HCT116 (cell line): Measurements from ENCODE around the gene TAPT1.

Experiments
- CTCF ChIP-seq, 3 experiments: fragments of 200-600 bp in 1 of 3; sonication (generic) in 1 of 3; IDR thresholded peaks in 2 of 3; conservative IDR thresholded peaks in 1 of 3; 2 replicates each; pipeline ENCODE4 v1.5.1; 2012 to 2017; ENCODE audit warnings: low read depth in 2 of 3, low read length in 2 of 3, antibody characterized with exemption in 1 of 3, borderline replicate concordance in 1 of 3, control low read depth in 1 of 3, mild to moderate bottlenecking in 1 of 3, mixed read lengths in 1 of 3, mixed run types in 1 of 3, moderate library complexity in 1 of 3; ENCODE audit not compliant: insufficient read depth in 1 of 3
- JUND ChIP-seq: IDR thresholded peaks from 2 replicates; pipeline ENCODE4 v1.6.1; 2012
- POLR2A ChIP-seq: IDR thresholded peaks from 2 replicates; pipeline ENCODE4 v1.7.0; 2011; ENCODE audit warnings: borderline replicate concordance; ENCODE audit not compliant: insufficient read depth, insufficient read length; ENCODE audit errors: extremely low read depth

GRCh38 chr4:16233569-16234177 lies 7.4 kb upstream of the TAPT1 start:
- TF ChIP-seq CTCF (IDR thresholded peaks at IDR 0.05 in 2 of 3, conservative IDR thresholded peaks at IDR 0.05 in 1 of 3; ENCODE audit: borderline replicate concordance in 1 of 3, insufficient read depth in 1 of 3, low read depth in 2 of 3, low read length in 2 of 3) = no peak
- no peak for TF ChIP-seq JUND
- no peak for TF ChIP-seq POLR2A
